Neural progenitor cell (in vitro differentiated cells): ENCODE measurements around the gene MUC5AC. TPM values are rescaled to one million over a fixed set of nuclear protein-coding genes. Genes with fewer than 3 reads are reported as not detected.
"Not testable (repeated sequence)": the region's sequence is repeated elsewhere in the genome, so short reads cannot be mapped to it uniquely, and the experiment has no call there.

Source experiments
- DNase-seq: peaks from one replicate; pipeline ENCODE4 v3.0.0-alpha.2; 2016; ENCODE audit warnings: low spot score
- H2AFZ ChIP-seq: fragments of 200-600 bp; sonication (generic); replicated peaks from 2 replicates; pipeline ENCODE4 v1.6.1; 2016; ENCODE audit warnings: antibody characterized with exemption
- H3F3A ChIP-seq: fragments of 200-600 bp; sonication (generic); 2 replicates; pipeline ENCODE4 v1.6.1; 2016; ENCODE audit warnings: antibody characterized with exemption, low read depth
- H3K27ac ChIP-seq: fragments of 200-600 bp; sonication (generic); 2 replicates; pipeline ENCODE4 v1.5.1; 2016; ENCODE audit warnings: mild to moderate bottlenecking
- H3K27me3 ChIP-seq: fragments of 200-600 bp; sonication (generic); 2 replicates; pipeline ENCODE4 v1.6.1; 2016; ENCODE audit warnings: mild to moderate bottlenecking, moderate library complexity
- H3K36me3 ChIP-seq: fragments of 200-600 bp; sonication (generic); 2 replicates; pipeline ENCODE4 v1.5.1; 2016
- H3K4me1 ChIP-seq: fragments of 200-600 bp; sonication (generic); 2 replicates; pipeline ENCODE4 v1.6.1; 2016; ENCODE audit warnings: mixed run types
- H3K4me2 ChIP-seq: fragments of 200-600 bp; sonication (generic); 2 replicates; pipeline ENCODE4 v1.6.1; 2016
- H3K4me3 ChIP-seq: fragments of 200-600 bp; sonication (generic); 2 replicates; pipeline ENCODE4 v1.5.1; 2016
- H3K79me2 ChIP-seq: fragments of 200-600 bp; sonication (generic); 2 replicates; pipeline ENCODE4 v1.6.1; 2016; ENCODE audit warnings: low read depth
- H3K9ac ChIP-seq: fragments of 200-600 bp; sonication (generic); 2 replicates; pipeline ENCODE4 v1.6.1; 2016
- H3K9me3 ChIP-seq: fragments of 200-600 bp; sonication (generic); 2 replicates; pipeline ENCODE4 v1.5.1; 2016; ENCODE audit warnings: low read depth
- H4K20me1 ChIP-seq: fragments of 200-600 bp; sonication (generic); 2 replicates; pipeline ENCODE4 v1.6.1; 2016; ENCODE audit warnings: low read depth
- H3K27ac Mint-ChIP-seq: 3 replicates; pipeline ENCODE4 v1.8.0; 2021; ENCODE audit warnings: mixed read lengths
- H3K27me3 Mint-ChIP-seq: 2 replicates; pipeline ENCODE4 v1.8.0; 2022; ENCODE audit warnings: low read depth, mild to moderate bottlenecking, inconsistent platforms, moderate library complexity, mixed read lengths; ENCODE audit not compliant: insufficient read depth
- H3K36me3 Mint-ChIP-seq: 3 replicates; pipeline ENCODE4 v1.8.0; 2021; ENCODE audit warnings: mixed read lengths
- H3K4me1 Mint-ChIP-seq: 3 replicates; pipeline ENCODE4 v1.8.0; 2021; ENCODE audit warnings: mixed read lengths
- H3K4me3 Mint-ChIP-seq: 3 replicates; pipeline ENCODE4 v1.8.0; 2021; ENCODE audit warnings: mild to moderate bottlenecking, moderate library complexity, mixed read lengths
- H3K9me3 Mint-ChIP-seq: 3 replicates; pipeline ENCODE4 v1.8.0; 2020; ENCODE audit warnings: mixed read lengths
- CTCF ChIP-seq: fragments of 200-600 bp; sonication (generic); IDR thresholded peaks from 2 replicates; pipeline ENCODE4 v1.5.1; 2017; ENCODE audit warnings: antibody characterized with exemption, mild to moderate bottlenecking
- EZH2 ChIP-seq: fragments of 200-600 bp; sonication (generic); IDR thresholded peaks from 2 replicates; pipeline ENCODE4 v1.6.1; 2017; ENCODE audit warnings: antibody characterized with exemption, mild to moderate bottlenecking, moderate library complexity
- EZH2phosphoT487 ChIP-seq: fragments of 200-600 bp; sonication (generic); IDR thresholded peaks from 2 replicates; pipeline ENCODE4 v1.6.1; 2017; ENCODE audit warnings: antibody characterized with exemption
- total RNA-seq: library from RNA; depleted of rRNA; stranded (reverse); fragments of >200 nt; gene quantifications from 2 replicates; pipeline ENCODE4 v1.2.3, GENCODE V29; 2015; ENCODE audit warnings: low replicate concordance

The MUC5AC gene
- total RNA-seq, 1 donor from 2014 or later, result not detected

GRCh38 chr11:1171985-1172728 is 14.4 kb downstream of the MUC5AC start:
- TF ChIP-seq CTCF, result no peak
- Histone ChIP-seq H3K9me3 (no peaks in the 10 kb centered on the region), H2AFZ (no peak overlapping the region), H3K27me3 (no peaks in the 10 kb centered on the region), H3K4me2 (no peak overlapping the region), H3K79me2 (no peaks in the 10 kb centered on the region), H3K9ac (no peak overlapping the region), H3K4me3 (no peak overlapping the region), H3F3A (no peaks in the 10 kb centered on the region), H3K27ac (no peak overlapping the region), H3K36me3 (no peaks in the 10 kb centered on the region), H3K4me1 (no peaks in the 10 kb centered on the region), H4K20me1 (no peaks in the 10 kb centered on the region)
- Mint-ChIP-seq H3K4me1 (no peaks in the 10 kb centered on the region), H3K27me3 (peaks cover 15% of the 10 kb centered on the region), H3K36me3 (no peaks in the 10 kb centered on the region), H3K27ac (no peak overlapping the region), H3K4me3 (no peak overlapping the region), H3K9me3 (peaks cover 18% of the 10 kb centered on the region)
- DNase-seq, result no peak

DNA sequence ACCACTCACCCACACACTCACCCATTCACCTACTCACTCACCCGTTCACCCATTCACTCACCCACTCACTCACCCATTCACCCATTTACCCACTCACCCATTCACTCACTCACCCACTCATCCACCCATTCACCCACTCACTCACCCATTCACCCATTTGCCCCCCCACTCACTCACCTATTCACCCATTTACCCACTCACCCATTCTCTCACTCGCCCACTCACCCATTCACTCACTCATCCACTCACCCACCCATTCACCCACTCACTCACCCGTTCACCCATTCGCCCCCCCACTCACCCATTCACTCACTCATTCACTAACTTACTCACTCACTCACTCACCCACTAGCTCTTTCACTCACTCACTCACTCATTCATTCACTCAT is 15.0 kb downstream of the MUC5AC start:
- no peak for DNase-seq
- no peak overlapping the region for H3K4me3 ChIP-seq
- H3K4me1 ChIP-seq, result no peaks in the 10 kb centered on the region
- Mint-ChIP-seq H3K27ac (no peak overlapping the region), H3K4me3 (no peak overlapping the region), H3K27me3 (peaks cover 15% of the 10 kb centered on the region), H3K36me3 (no peaks in the 10 kb centered on the region), H3K9me3 (peaks cover 18% of the 10 kb centered on the region), H3K4me1 (no peaks in the 10 kb centered on the region)
- H3K27ac ChIP-seq, result no peak overlapping the region
- no peaks in the 10 kb centered on the region for H4K20me1 ChIP-seq
- H2AFZ ChIP-seq, result no peak overlapping the region
- H3K9ac ChIP-seq, result no peak overlapping the region
- H3K36me3 ChIP-seq, result no peaks in the 10 kb centered on the region
- H3K4me2 ChIP-seq, result no peak overlapping the region
- no peaks in the 10 kb centered on the region for H3F3A ChIP-seq
- H3K27me3 ChIP-seq, result no peaks in the 10 kb centered on the region
- no peaks in the 10 kb centered on the region for H3K79me2 ChIP-seq
- no peaks in the 10 kb centered on the region for H3K9me3 ChIP-seq
- no peak for TF ChIP-seq EZH2phosphoT487
- no peak for TF ChIP-seq EZH2

GRCh38 chr11:1173396-1173795 is 15.6 kb downstream of the MUC5AC start:
- H3K4me3 Mint-ChIP-seq, result not testable (repeated sequence)

DNA sequence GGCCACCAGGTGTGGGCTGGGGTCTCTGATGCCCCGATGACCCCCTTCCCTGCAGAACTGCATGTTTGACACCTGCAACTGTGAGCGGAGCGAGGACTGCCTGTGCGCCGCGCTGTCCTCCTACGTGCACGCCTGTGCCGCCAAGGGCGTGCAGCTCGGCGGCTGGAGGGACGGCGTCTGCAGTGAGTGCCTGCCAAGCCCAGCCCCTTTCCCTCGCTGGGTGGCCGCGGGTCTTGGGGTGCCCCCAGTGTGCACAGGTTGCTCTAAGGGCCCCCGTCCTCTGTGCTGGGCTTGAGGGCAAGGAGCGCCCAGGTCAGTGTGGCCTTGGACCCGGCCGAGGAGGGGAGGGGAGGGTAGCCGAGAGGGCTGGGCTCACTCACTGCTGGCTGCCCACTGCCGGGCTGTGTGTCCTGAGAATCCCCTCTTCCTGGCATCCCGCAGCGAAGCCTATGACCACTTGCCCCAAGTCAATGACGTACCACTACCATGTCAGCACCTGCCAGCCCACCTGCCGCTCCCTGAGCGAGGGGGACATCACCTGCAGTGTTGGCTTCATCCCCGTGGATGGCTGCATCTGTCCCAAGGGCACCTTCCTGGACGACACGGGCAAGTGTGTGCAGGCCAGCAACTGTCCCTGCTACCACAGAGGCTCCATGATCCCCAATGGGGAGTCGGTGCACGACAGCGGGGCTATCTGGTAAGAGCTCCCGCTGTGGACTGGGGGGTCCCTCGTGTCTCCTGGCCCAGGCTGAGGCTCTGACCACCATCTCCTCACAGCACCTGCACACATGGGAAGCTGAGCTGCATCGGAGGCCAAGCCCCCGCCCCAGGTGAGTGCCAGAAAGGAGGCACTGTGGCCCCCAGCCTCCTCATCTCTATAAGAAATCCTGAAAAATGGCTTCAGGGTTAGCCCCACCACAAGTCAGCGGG is 17.0 kb downstream of the MUC5AC start:
- no peak overlapping the region for H3K4me3 Mint-ChIP-seq
- H3K36me3 Mint-ChIP-seq, result no peaks in the 10 kb centered on the region
- Histone ChIP-seq H3K9ac (no peak overlapping the region), H3K9me3 (no peaks in the 10 kb centered on the region), H3K27me3 (no peaks in the 10 kb centered on the region), H2AFZ (no peak overlapping the region), H3K36me3 (no peaks in the 10 kb centered on the region), H3K4me3 (no peak overlapping the region), H3K4me2 (no peak overlapping the region), H3K4me1 (no peaks in the 10 kb centered on the region), H3F3A (no peaks in the 10 kb centered on the region), H4K20me1 (no peaks in the 10 kb centered on the region), H3K79me2 (no peaks in the 10 kb centered on the region), H3K27ac (no peak overlapping the region)
- no peak for TF ChIP-seq CTCF
- no peak for TF ChIP-seq EZH2
- no peak for TF ChIP-seq EZH2phosphoT487
- H3K27ac Mint-ChIP-seq, result no peak overlapping the region
- peaks cover 18% of the 10 kb centered on the region for H3K9me3 Mint-ChIP-seq
- no peaks in the 10 kb centered on the region for H3K4me1 Mint-ChIP-seq
- no peak for DNase-seq
- H3K27me3 Mint-ChIP-seq, result peaks cover 14% of the 10 kb centered on the region

More at GRCh38 chr11:1173396-1173795, 15.6 kb downstream of the MUC5AC start:
- H3K4me1 Mint-ChIP-seq, H3K27ac ChIP-seq, H3K27ac Mint-ChIP-seq, H2AFZ ChIP-seq, H3K9ac ChIP-seq, H3K4me1 ChIP-seq, H3K27me3 ChIP-seq, H3K36me3 ChIP-seq, H3K4me2 ChIP-seq, H4K20me1 ChIP-seq, DNase-seq, H3K79me2 ChIP-seq, H3K36me3 Mint-ChIP-seq, H3K4me3 ChIP-seq, H3K9me3 ChIP-seq, H3F3A ChIP-seq: not testable (repeated sequence)
- peaks cover 18% of the 10 kb centered on the region for H3K9me3 Mint-ChIP-seq
- peaks cover 16% of the 10 kb centered on the region for H3K27me3 Mint-ChIP-seq
